ENCODE results near the gene MED13L. TPM values are rescaled to one million over a fixed set of nuclear protein-coding genes. Genes with fewer than 3 reads are reported as not detected.

Gene MED13L
- total RNA-seq, 4 donors from 2014 or later, result 153 to 251 (median 194) TPM

DNA sequence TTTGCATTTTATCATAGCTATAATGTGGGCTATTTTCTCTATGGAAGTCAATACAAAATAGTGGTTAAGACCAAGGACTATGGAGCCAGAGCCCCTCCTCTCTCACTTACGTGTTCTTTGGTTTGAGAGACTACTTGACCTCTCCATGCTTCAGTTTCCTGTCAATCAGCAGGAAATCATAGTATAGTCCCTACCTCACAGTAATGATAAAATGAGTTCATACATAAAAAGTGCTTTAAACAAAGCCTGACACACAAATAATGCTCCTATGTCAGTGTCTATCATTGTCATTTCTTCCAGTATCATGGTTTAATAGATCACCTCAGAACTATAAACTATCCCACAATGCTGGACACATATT is 90.4 kb downstream of the MED13L start:
- ATAC-seq (ENCODE audit: low FRiP score) (no peak), DNase-seq (ENCODE audit: low spot score) (no peak)
- TF ChIP-seq, protein P1, sequence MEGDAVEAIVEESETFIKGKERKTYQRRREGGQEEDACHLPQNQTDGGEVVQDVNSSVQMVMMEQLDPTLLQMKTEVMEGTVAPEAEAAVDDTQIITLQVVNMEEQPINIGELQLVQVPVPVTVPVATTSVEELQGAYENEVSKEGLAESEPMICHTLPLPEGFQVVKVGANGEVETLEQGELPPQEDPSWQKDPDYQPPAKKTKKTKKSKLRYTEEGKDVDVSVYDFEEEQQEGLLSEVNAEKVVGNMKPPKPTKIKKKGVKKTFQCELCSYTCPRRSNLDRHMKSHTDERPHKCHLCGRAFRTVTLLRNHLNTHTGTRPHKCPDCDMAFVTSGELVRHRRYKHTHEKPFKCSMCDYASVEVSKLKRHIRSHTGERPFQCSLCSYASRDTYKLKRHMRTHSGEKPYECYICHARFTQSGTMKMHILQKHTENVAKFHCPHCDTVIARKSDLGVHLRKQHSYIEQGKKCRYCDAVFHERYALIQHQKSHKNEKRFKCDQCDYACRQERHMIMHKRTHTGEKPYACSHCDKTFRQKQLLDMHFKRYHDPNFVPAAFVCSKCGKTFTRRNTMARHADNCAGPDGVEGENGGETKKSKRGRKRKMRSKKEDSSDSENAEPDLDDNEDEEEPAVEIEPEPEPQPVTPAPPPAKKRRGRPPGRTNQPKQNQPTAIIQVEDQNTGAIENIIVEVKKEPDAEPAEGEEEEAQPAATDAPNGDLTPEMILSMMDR (IDR thresholded peaks at IDR 0.05), result no peak

DNA sequence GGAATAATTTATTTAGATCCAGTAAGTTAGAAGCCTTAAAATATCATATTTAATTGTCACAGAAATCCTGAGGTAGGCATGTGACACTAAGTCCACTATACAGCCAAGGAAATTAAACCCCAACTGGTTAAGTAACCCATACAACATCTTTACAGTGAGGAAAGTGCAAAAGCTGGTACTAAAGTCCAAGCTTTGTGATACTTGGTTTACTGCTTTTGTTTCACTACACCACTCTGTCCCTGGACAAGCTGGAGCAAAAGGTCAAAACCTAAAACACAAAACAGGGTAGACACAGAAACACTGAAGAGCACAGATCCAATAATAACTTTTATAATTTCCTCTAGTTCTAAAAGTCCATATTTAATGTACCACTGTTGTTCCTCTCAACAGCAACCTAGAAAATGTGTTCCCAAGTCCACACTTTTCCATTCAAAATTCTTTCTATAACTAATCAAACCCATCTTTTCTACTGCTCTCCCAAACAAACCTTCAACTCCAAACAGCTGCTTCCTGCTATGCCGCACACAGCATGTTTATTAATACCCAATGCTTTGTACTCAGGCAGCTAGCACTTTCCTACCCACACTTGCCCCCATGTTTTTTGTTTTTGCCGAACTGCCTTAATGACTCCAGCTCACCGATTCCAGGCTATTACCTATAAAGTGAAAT is 90.9 kb downstream of the MED13L start:
- TF ChIP-seq, protein P1 (IDR thresholded peaks at IDR 0.05), result no peak
- DNase-seq (ENCODE audit: low spot score) (no peak), ATAC-seq (ENCODE audit: low FRiP score) (no peak)

DNA sequence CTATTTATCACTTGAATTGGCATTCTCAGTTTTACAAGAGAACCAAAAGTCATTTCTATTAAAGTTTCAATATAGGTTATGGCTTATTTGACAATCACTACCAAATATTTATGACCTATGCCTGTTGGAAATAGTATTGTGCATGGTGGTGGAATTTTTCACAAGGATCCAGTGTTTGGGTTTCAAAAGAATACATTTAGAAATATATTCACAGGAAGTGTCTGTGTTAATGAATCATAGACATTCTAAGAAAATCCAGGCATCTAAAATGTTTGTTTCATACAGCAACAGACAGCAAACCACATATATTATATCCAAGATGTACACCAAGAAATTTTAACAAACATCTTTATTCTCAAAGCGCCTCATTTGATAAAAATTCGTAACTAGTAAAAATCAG is 92.7 kb downstream of the MED13L start:
- ATAC-seq (ENCODE audit: low FRiP score), result no peak
- no peak for DNase-seq (ENCODE audit: low spot score)
- TF ChIP-seq, protein P1 (IDR thresholded peaks at IDR 0.05), result no peak

DNA sequence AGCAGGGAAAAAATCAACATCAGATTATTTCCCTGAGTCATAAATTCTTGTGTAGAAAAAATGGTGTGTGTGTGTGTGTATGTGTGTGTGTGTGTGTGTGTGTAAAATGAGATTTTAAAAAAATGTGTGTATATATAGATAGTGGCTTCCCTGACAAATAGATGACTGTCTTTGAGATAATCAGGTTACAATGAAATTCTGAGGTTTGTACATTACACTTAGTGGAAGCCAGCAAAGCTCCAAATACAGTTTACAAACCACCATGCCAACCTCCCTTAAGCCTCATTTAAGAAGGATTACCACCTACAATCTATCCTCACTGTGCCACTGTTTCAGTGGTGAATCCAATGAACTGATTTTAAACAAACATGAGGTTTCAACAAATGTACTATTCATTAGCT is 93.8 kb downstream of the MED13L start:
- ATAC-seq (ENCODE audit: low FRiP score), result no peak
- TF ChIP-seq, protein P1 (IDR thresholded peaks at IDR 0.05), result no peak

DNA sequence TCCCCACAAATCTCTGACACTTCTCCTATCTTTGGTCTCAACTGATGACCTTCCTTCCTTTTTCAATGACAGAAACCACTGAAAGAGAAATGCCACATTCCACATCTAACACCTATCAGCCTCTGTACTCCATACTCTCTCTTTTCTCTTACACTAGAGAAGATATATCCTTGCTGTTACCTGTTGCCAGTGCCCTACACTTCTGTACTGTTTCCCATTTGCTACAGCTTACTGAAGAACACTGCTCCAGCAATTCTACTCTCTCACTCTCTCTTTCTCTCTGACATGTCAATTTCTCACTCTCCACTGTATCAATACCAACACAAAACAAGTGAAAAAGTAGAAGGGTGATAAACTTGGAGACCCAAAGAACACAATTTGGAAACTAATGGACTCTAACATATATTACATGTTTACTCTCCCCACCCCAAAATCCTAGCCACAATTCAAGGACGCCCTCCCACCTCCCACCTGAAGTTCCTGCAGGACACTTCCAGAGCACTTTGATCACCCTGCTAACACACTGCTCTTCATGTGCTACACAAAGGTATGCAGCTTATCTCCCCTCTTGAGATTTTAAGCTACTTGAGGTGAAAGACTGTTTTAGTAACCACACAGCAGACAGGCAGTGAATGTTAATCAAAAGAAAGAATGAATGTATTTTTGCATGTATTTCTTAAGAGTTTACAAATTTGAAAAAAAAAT is 95.0 kb downstream of the MED13L start:
- TF ChIP-seq, protein P1 (IDR thresholded peaks at IDR 0.05), result no peak
- DNase-seq (ENCODE audit: low spot score) (no peak), ATAC-seq (ENCODE audit: low FRiP score) (no peak)

More for the DNA sequence above, 93.8 kb downstream of the MED13L start:
- DNase-seq (ENCODE audit: low spot score), result no peak

DNA sequence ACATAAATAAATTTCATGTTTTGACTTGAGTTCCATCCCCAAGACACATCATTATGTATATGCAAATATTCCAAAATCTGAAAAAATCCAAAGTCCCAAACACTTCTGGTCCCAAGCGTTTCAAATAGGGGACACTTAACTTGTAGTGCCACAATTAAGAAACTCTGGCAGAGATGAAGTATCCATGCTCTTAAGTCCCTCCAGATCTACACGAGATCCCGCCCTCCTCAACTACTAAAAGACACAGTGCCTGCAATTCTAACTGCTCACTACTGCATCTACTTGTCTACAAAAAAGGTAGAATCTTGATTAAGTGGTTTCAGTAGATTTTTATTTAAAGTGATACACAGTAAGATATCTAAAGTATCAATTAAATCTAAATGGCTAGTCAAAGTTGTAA is 97.0 kb downstream of the MED13L start:
- DNase-seq (ENCODE audit: low spot score) (no peak), ATAC-seq (ENCODE audit: low FRiP score) (no peak)
- TF ChIP-seq, protein P1 (IDR thresholded peaks at IDR 0.05), result no peak

DNA sequence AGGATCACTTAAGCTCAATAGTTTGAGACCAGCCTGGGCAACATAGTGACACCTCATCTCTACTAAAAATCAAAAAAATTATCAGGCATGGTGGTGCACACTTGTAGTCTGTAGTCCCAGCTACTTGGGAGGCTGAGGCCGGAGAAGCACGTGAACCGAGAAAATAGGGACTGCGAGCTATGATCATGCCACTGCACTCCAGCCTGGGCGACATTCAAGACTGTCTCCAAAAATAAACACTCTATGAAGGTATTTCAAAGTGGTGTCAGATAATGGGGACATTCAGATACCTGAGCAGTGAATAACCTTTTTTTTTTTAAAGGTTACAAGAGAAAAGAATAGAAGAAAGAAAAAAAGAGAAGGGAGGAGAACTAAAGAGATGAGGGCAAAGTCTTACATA is 98.1 kb downstream of the MED13L start:
- ATAC-seq (ENCODE audit: low FRiP score) (no peak), DNase-seq (ENCODE audit: low spot score) (no peak)
- TF ChIP-seq, protein P1 (IDR thresholded peaks at IDR 0.05), result no peak

Measured in omental fat pad (tissue), 4 donors.